ENCODE results near the gene CDC6. TPM values are rescaled to one million over a fixed set of nuclear protein-coding genes. Genes with fewer than 3 reads are reported as not detected.
"Not testable (repeated sequence)": the region's sequence is repeated elsewhere in the genome, so short reads cannot be mapped to it uniquely, and the experiment has no call there.

CDC6 gene
- polyA plus RNA-seq, 4 donors, result 15.3 to 26.8 (median 22.4) TPM

DNA sequence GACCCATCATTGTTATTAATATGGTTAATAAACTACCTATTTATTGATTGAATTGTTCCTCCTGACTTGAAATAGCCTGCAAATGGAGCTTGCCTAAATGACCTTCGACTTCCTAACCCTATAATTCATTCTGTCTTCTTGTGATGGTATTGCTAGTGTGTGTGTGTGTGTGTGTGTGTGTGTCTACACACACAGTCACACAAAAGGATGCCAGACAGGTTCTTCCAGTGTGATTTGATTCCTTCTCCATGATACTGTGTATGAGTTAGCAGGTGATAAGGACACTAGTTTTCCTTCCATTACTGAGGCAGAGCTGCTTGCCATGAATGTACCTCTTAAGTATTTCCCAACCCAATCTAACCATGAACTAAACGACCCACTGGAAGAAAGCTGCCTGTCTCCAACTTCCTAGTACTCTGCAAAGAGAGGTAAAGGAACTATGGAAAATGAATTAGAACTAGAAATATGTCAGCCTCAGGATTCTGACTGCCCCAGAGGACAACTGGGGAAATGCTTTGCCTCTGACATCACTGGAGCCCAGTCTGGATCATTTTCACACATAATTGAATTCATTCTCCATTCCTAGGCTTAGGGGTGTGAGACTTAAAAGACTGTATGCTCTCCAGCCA is 3.5 kb upstream of the CDC6 start:
- DNase-seq (ENCODE audit: low read depth in 4 of 4, low spot score in 3 of 4), result no peak

DNA sequence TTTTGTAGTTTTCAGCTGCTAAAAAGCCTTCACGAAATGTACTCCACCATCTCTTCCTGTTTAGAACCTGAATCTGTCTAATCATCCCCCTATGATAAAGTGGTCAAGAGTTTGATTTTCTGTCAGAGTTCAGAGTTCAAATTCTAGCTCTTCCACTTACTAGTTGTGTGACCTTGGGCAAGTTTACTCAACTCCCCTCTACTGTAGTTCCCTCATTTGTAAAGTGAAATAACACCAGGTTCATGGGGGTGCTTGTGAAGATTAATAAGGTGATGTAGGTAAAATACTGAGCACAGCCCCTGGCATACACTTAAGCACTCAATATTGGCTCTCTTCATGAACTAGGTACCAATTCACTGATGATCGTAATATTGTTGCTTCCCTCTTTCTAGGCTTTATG is 1.2 kb upstream of the CDC6 start:
- no peak for DNase-seq (ENCODE audit: low read depth in 4 of 4, low spot score in 3 of 4)

- no peak for DNase-seq (ENCODE audit: low read depth in 4 of 4, low spot score in 3 of 4)
Measured at GRCh38 chr17:40287159-40287493, 553 bp upstream of the CDC6 start.

- DNase-seq (ENCODE audit: low read depth in 4 of 4, low spot score in 3 of 4), result no peak
Measured at GRCh38 chr17:40290629-40291280, 3.1 kb downstream of the CDC6 start.

DNA sequence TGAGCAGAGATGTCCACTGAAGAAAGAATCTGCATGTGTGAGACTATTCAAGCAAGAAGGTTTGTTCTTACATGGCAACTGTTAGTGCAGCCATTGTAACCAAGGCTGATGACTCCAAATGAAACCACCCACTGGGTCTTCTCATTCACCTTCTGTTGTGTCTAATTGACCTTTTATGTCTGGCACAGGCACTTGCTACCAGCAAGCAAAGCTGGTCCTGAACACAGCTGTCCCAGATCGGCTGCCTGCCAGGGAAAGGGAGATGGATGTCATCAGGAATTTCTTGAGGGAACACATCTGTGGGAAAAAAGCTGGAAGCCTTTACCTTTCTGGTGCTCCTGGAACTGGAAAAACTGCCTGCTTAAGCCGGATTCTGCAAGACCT is 3.6 kb downstream of the CDC6 start:
- no peak for DNase-seq (ENCODE audit: low read depth in 4 of 4, low spot score in 3 of 4)

DNA sequence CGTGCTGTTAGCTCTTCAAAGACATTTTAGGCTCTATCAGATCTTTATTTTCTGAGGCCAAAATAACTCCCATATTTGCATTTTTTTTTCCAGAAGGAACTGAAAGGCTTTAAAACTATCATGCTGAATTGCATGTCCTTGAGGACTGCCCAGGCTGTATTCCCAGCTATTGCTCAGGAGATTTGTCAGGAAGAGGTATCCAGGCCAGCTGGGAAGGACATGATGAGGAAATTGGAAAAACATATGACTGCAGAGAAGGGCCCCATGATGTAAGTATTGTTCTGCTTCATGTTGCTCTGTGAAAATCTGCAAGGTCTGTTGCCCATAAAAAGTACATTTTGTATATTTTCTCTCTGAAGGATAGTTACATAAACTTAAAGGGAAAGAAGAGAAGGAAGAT is 5.7 kb downstream of the CDC6 start:
- DNase-seq (ENCODE audit: low read depth in 4 of 4, low spot score in 3 of 4), result no peak

- DNase-seq (ENCODE audit: low read depth in 4 of 4, low spot score in 3 of 4), result no peak
Measured at GRCh38 chr17:40295488-40296436, 8.1 kb downstream of the CDC6 start.

DNA sequence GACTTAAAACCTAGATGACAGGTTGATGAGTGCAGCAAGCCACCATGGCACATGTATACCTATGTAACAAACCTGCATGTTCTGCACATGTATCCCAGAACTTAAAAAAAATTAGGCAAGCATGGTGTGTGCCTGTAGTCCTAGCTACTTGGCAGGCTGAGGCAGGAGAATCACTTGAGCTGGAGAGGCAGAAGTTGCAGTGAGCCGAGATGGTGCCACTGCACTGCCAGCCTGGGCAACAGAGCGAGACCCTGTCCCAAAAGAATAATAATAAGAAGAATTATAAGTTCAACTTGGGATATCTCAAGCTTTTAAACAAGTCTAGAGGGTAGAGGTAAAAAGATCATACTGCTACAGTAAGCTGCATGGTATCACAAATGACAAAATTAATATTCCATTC is 9.8 kb downstream of the CDC6 start:
- no peak for DNase-seq (ENCODE audit: low read depth in 4 of 4, low spot score in 3 of 4)

GRCh38 chr17:40298726-40299125 is 11.0 kb downstream of the CDC6 start:
- no peak for DNase-seq (ENCODE audit: low read depth in 4 of 4, low spot score in 3 of 4)

- not testable (repeated sequence) for DNase-seq (ENCODE audit: low read depth in 4 of 4, low spot score in 3 of 4)
Measured at GRCh38 chr17:40299159-40299757, 11.6 kb downstream of the CDC6 start.

DNA sequence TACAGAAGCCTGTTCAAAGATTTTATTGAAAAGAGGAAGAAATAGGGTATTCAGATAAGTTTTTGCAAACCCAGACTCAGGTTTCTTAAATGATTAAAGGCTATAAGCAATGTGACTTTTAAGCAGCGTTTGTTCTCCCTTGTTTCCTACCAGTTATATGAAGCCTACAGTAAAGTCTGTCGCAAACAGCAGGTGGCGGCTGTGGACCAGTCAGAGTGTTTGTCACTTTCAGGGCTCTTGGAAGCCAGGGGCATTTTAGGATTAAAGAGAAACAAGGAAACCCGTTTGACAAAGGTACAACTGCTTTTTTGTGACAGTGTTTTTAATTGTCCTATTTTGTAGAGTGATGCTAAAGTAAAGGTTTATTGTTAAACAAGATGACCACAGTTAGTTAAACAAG is 13.6 kb downstream of the CDC6 start:
- no peak for DNase-seq (ENCODE audit: low read depth in 4 of 4, low spot score in 3 of 4)

GRCh38 chr17:40303009-40303657 is 15.5 kb downstream of the CDC6 start:
- DNase-seq (ENCODE audit: low read depth in 4 of 4, low spot score in 3 of 4), result no peak

- DNase-seq (ENCODE audit: low read depth in 4 of 4, low spot score in 3 of 4), result no peak
Measured at GRCh38 chr17:40303708-40304551, 16.3 kb downstream of the CDC6 start.

GRCh38 chr17:40304552-40304863 is 16.8 kb downstream of the CDC6 start:
- DNase-seq (ENCODE audit: low read depth in 4 of 4, low spot score in 3 of 4), result not testable (repeated sequence)

DNA sequence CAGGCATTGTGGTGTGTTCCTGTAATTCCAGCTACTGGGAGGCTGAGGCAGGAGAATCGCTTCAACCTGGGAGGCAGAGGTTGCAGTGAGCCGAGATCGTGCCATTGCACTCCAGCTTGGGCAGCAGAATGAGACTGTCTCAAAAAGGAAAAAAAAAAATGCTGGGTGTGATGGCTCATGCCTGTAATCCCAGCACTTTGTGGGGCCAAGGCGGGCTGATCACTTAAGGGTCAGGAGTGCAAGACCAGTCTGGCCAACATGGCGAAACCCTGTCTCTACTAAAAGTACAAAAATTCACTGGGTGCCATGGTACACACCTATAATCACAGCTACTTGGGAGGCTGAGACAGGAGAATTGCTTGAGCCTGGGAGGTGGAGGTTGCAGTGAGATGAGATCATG is 17.2 kb downstream of the CDC6 start:
- DNase-seq (ENCODE audit: low read depth in 4 of 4, low spot score in 3 of 4), result not testable (repeated sequence)

DNA sequence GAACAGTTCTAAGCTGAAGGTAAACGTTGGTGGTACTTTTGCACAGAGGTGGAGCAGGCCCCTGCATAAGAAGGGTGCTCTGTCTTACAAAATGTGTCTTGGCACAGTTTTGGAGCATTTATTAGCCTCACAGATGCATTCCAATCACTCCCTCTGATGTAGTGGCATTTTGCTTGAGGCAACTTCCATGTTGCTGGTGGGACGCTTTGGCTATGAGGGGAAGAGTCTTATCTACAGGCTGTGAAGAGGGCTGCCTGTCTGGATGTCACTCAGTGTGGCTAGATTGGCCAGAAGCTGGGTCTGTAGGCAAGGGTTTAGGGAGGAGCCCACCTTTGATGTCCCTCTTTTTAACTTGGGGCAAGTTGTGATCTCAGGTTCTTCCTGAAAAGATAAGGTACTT is 18.7 kb downstream of the CDC6 start:
- no peak for DNase-seq (ENCODE audit: low read depth in 4 of 4, low spot score in 3 of 4)

DNA sequence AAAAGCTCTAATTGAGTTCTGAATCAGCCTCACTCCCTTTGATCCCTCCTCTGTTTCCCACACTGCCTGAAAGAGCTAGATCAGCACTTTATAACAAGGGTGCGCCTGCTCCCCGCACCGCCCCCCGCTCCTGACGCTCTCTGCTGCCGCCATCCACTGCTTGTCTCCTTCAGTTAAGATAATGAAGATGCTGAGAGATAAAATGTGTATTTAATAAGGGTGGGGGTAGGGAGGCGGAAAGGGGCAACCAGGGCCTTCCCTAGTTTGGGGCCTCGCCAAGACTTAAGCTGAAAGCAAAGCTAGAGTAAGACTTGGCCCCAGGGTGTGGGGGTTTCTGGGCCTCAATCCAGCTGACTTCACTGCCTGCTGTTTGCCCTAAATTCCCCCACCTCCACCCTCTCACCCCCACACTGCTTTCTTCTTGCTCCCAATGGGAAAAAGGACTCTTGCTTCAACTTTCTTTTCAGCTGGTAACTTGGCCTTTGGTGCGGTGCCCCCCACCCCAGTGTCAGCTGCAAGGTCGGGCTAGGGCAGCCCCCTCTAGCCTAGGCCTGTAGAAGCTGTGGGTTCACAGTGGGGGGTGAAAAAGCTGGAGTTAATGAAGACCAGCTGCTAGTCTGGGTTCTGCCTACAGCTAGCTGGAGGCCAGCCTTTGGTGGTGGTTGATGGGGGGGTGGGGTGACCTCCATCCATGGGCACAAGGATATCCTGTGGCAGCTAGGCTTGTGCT is 19.5 kb downstream of the CDC6 start:
- DNase-seq (ENCODE audit: low read depth in 4 of 4, low spot score in 3 of 4), result no peak

GRCh38 chr17:40307740-40308239 is 20.1 kb downstream of the CDC6 start:
- no peak for DNase-seq (ENCODE audit: low read depth in 4 of 4, low spot score in 3 of 4)

Measured in left renal pelvis (tissue), 4 donors.